ENCODE results near the gene MYH7. TPM values are rescaled to one million over a fixed set of nuclear protein-coding genes. Genes with fewer than 3 reads are reported as not detected.

Gene MYH7
- total RNA-seq, 1 donor from 2014 or later, result 0.12 TPM

DNA sequence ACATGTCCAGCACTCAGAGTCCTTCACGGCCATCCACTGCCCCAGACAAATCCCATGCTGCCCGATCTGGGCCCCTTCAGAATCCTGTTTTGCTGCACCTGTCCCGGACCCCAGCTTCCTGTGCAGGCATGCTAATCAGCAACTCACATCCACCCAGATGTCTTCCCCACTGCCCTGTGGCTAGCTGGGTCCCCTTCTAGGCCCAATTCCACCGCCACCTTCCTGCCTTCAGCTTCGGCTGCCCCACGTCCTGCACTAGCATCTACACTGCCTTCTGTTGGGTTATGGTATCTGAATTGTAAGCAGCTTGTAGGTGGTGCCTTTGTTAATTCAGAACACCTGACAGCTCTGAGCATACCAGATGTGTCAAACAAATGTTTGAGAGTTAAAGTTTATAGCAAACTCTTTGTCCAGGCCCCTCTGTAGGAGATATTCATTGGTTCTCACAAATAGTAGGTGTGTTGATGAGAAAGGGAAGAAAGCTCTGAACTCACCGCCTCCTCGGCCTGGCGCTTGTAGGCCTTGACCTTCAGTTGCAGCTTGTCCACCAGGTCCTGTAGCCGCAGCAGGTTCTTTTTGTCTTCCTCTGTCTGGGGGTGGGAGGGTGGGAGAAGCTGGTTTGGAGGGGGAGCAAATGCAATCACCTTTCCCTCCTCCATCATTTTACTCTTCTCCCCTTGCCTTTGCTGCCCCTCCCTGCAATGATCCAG, 52.6 kb downstream of the MYH7 start:
- TF ChIP-seq, protein P1, sequence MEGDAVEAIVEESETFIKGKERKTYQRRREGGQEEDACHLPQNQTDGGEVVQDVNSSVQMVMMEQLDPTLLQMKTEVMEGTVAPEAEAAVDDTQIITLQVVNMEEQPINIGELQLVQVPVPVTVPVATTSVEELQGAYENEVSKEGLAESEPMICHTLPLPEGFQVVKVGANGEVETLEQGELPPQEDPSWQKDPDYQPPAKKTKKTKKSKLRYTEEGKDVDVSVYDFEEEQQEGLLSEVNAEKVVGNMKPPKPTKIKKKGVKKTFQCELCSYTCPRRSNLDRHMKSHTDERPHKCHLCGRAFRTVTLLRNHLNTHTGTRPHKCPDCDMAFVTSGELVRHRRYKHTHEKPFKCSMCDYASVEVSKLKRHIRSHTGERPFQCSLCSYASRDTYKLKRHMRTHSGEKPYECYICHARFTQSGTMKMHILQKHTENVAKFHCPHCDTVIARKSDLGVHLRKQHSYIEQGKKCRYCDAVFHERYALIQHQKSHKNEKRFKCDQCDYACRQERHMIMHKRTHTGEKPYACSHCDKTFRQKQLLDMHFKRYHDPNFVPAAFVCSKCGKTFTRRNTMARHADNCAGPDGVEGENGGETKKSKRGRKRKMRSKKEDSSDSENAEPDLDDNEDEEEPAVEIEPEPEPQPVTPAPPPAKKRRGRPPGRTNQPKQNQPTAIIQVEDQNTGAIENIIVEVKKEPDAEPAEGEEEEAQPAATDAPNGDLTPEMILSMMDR (IDR thresholded peaks at IDR 0.05), result no peak
- Histone ChIP-seq H3K9me3 (no peaks in the 10 kb centered on the region), H3K36me3 (no peaks in the 10 kb centered on the region), H3K27ac (no peak overlapping the region), H3K4me1 (no peaks in the 10 kb centered on the region), H3K4me3 (no peak overlapping the region), H3K27me3 (no peaks in the 10 kb centered on the region)
- ATAC-seq (no peak), DNase-seq (no peak)
- intact Hi-C loops (cut with DNase I), result no loop called here

DNA sequence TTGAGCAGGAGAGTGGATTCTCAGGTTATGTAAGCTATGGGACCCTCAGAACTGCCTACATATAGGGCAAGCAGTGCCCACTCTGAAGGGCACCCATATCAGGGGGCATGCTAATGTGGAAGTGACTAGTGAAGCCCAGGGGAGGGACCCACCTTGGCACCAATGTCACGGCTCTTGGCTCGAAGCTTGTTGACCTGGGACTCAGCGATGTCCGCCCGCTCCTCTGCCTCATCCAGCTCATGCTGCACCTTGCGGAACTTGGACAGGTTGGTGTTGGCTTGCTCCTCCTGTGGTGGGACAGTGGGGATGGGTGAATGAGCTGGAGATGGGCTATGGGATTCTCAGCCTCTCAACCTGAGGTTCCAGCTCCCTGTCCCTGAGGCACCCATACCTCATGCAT, 53.2 kb downstream of the MYH7 start:
- Histone ChIP-seq H3K36me3 (no peaks in the 10 kb centered on the region), H3K4me1 (no peaks in the 10 kb centered on the region), H3K4me3 (no peak overlapping the region), H3K27me3 (no peaks in the 10 kb centered on the region), H3K27ac (no peak overlapping the region), H3K9me3 (no peaks in the 10 kb centered on the region)
- no peak for ATAC-seq
- TF ChIP-seq, protein P1 (IDR thresholded peaks at IDR 0.05), result no peak
- no peak for DNase-seq
- intact Hi-C loops (cut with DNase I), result no loop called here

DNA sequence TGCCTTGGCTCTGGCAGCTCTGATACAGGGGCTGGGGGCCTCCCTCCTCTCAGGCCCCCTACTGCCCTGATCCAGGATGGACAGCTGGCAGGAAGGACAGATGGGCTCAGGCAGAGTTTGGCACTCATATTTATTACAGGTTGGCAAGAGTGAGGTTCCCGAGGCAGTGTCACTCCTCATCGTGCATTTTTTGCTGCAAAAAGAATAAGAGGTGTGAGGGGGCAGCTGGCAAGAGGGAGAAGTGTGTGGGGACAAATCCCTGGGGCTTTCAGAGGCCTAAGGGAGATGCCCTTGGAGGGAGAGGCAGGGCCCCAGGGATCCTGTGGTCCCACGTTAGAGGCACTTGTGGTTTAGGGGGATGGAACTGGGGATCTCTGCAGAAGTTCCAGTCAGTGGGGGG, 53.6 kb downstream of the MYH7 start:
- Histone ChIP-seq H3K4me1 (no peaks in the 10 kb centered on the region), H3K27me3 (no peaks in the 10 kb centered on the region), H3K4me3 (no peak overlapping the region), H3K9me3 (no peaks in the 10 kb centered on the region), H3K36me3 (no peaks in the 10 kb centered on the region), H3K27ac (no peak overlapping the region)
- no peak for ATAC-seq
- TF ChIP-seq, protein P1 (IDR thresholded peaks at IDR 0.05), result no peak
- intact Hi-C loops (cut with DNase I), result no loop called here
- DNase-seq, result no peak

GRCh38 chr14:23380976-23381375, 54.5 kb downstream of the MYH7 start:
- no peak overlapping the region for H3K4me3 ChIP-seq
- no peaks in the 10 kb centered on the region for H3K36me3 ChIP-seq
- intact Hi-C loops (cut with DNase I), result no loop called here
- no peaks in the 10 kb centered on the region for H3K27me3 ChIP-seq
- H3K4me1 ChIP-seq, result no peaks in the 10 kb centered on the region
- no peak for ATAC-seq
- no peak overlapping the region for H3K27ac ChIP-seq
- TF ChIP-seq, protein P1 (IDR thresholded peaks at IDR 0.05), result no peak
- H3K9me3 ChIP-seq, result no peaks in the 10 kb centered on the region
- DNase-seq, result no peak

GRCh38 chr14:23380197-23380914, 55.1 kb downstream of the MYH7 start:
- intact Hi-C loops (cut with DNase I), result no loop called here
- H3K36me3 ChIP-seq, result no peaks in the 10 kb centered on the region
- H3K4me1 ChIP-seq, result no peaks in the 10 kb centered on the region
- no peaks in the 10 kb centered on the region for H3K9me3 ChIP-seq
- no peaks in the 10 kb centered on the region for H3K27me3 ChIP-seq
- TF ChIP-seq, protein P1 (IDR thresholded peaks at IDR 0.05), result no peak
- no peak for ATAC-seq
- DNase-seq, result no peak
- no peak overlapping the region for H3K27ac ChIP-seq
- H3K4me3 ChIP-seq, result no peak overlapping the region

Data from upper lobe of right lung (tissue), 1 donor.